GM18520 (cell line): Measurements from ENCODE around the gene C19orf53.
"Not testable (repeated sequence)": the region's sequence is repeated elsewhere in the genome, so short reads cannot be mapped to it uniquely, and the experiment has no call there.

ENCODE experiments used
- ATAC-seq: cut with Tn5 transposase; IDR thresholded peaks from one replicate; pipeline ENCODE4 v1.9.1; 2021; ENCODE audit not compliant: unreplicated experiment

C19orf53 gene

GRCh38 chr19:13763265-13763664, 11.0 kb upstream of the C19orf53 start:
- ATAC-seq = no peak

- no peak for ATAC-seq
These were observed 10.0 kb upstream of the C19orf53 start, which contains the start of gene MRI1 for GRCh38 chr19:13764101-13764807. TSS of gene MRI1 (plus strand) at chr19:13764522. CDS start at chr19:13764589, 67 bp downstream.

- ATAC-seq = no peak
These were observed 9.3 kb upstream of the C19orf53 start for GRCh38 chr19:13764821-13765394.

GRCh38 chr19:13765395-13766094, 8.7 kb upstream of the C19orf53 start:
- no peak for ATAC-seq

- ATAC-seq = no peak
These were observed 8.2 kb upstream of the C19orf53 start for GRCh38 chr19:13766095-13766481.

- no peak for ATAC-seq
These were observed 5.7 kb upstream of the C19orf53 start for GRCh38 chr19:13768510-13768909.

- no peak for ATAC-seq
These were observed 4.1 kb upstream of the C19orf53 start for GRCh38 chr19:13770013-13770635.

GRCh38 chr19:13778398-13778797, 4.1 kb downstream of the C19orf53 start:
- ATAC-seq = no peak

GRCh38 chr19:13778847-13779246, 4.6 kb downstream of the C19orf53 start:
- no peak for ATAC-seq

- ATAC-seq = not testable (repeated sequence)
These were observed 5.5 kb downstream of the C19orf53 start for GRCh38 chr19:13779794-13780193.

GRCh38 chr19:13781547-13781946, 7.3 kb downstream of the C19orf53 start:
- ATAC-seq = no peak

GRCh38 chr19:13782537-13782936, 8.3 kb downstream of the C19orf53 start:
- no peak for ATAC-seq

- peak; percentile 48 for ATAC-seq
These were observed 9.6 kb downstream of the C19orf53 start for GRCh38 chr19:13783565-13784500.

GRCh38 chr19:13784731-13785452, 10.6 kb downstream of the C19orf53 start:
- ATAC-seq = no peak

- ATAC-seq = no peak
These were observed 14.7 kb downstream of the C19orf53 start for GRCh38 chr19:13788991-13789390.

- no peak for ATAC-seq
These were observed 16.1 kb downstream of the C19orf53 start for GRCh38 chr19:13790354-13790753.

GRCh38 chr19:13793317-13793716, 19.1 kb downstream of the C19orf53 start:
- not testable (repeated sequence) for ATAC-seq

- no peak for ATAC-seq
These were observed 20.1 kb downstream of the C19orf53 start for GRCh38 chr19:13794398-13794756.

- peak; percentile 98 for ATAC-seq
These were observed 20.7 kb downstream of the C19orf53 start, which contains the start of gene ZSWIM4 for GRCh38 chr19:13794757-13795589. TSS of gene ZSWIM4 (plus strand) at chr19:13795443. CDS start at chr19:13795649, 206 bp downstream.
